Endothelial cell (in vitro differentiated cells): ENCODE results near the gene KIF16B. TPM values are rescaled to one million over a fixed set of nuclear protein-coding genes. Genes with fewer than 3 reads are reported as not detected.

ENCODE experiments used
- DNase-seq: peaks from one replicate; pipeline ENCODE4 v3.0.0; 2021; ENCODE audit warnings: low spot score
- H3K27ac Mint-ChIP-seq: one replicate; pipeline ENCODE4 v1.8.0; 2021; ENCODE audit warnings: mixed read lengths, inconsistent platforms; ENCODE audit not compliant: unreplicated experiment
- H3K27me3 Mint-ChIP-seq: one replicate; pipeline ENCODE4 v1.8.0; 2021; ENCODE audit warnings: mild to moderate bottlenecking, moderate library complexity, mixed read lengths, inconsistent platforms; ENCODE audit not compliant: unreplicated experiment
- H3K36me3 Mint-ChIP-seq: one replicate; pipeline ENCODE4 v1.8.0; 2021; ENCODE audit warnings: mild to moderate bottlenecking, low read depth, mixed read lengths, inconsistent platforms; ENCODE audit not compliant: unreplicated experiment
- H3K4me1 Mint-ChIP-seq: one replicate; pipeline ENCODE4 v1.8.0; 2021; ENCODE audit warnings: mild to moderate bottlenecking, mixed read lengths, inconsistent platforms; ENCODE audit not compliant: unreplicated experiment
- H3K4me3 Mint-ChIP-seq: one replicate; pipeline ENCODE4 v1.8.0; 2021; ENCODE audit warnings: mild to moderate bottlenecking, mixed read lengths, inconsistent platforms; ENCODE audit not compliant: unreplicated experiment
- H3K9me3 Mint-ChIP-seq: one replicate; pipeline ENCODE4 v1.8.0; 2021; ENCODE audit warnings: mixed read lengths, inconsistent platforms; ENCODE audit not compliant: unreplicated experiment
- total RNA-seq: library from RNA; stranded (reverse); fragmentation: NEBNext Ultra II Directional; extraction: Animal tissue kit (Norgen Biotek cat#: 25700); gene quantifications from one replicate; pipeline ENCODE4 v1.2.1, GENCODE V29; 2021; ENCODE audit not compliant: unreplicated experiment
- TF ChIP-seq, protein P1 (sequence below): fragments of 200-600 bp; sonication (generic); IDR thresholded peaks from one replicate; pipeline ENCODE4 v1.5.0; 2021; ENCODE audit warnings: antibody characterized with exemption; ENCODE audit not compliant: unreplicated experiment

The KIF16B gene
- total RNA-seq, 1 donor from 2014 or later: 10.5 TPM

DNA sequence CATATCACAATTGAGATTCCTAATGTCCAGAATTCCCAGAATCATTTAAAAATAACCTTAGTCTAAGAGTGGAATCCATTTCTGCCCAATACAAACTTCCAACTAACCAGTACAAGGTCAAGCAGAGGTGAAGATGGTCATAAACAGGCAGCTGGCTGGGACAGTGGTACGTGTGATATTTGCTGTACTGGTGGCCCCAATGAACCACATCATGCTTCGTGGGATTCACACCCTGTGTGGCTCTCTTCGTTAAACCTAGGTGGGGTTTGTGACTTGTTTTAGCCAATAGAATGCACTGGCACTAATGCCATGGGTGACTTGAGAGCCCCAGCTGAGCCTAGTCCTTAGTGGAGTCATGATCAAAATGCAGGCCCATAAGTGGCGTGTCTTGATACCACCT, 286.6 kb downstream of the KIF16B start:
- H3K27me3 Mint-ChIP-seq: no peaks in the 10 kb centered on the region
- no peak for DNase-seq
- TF ChIP-seq, protein P1, sequence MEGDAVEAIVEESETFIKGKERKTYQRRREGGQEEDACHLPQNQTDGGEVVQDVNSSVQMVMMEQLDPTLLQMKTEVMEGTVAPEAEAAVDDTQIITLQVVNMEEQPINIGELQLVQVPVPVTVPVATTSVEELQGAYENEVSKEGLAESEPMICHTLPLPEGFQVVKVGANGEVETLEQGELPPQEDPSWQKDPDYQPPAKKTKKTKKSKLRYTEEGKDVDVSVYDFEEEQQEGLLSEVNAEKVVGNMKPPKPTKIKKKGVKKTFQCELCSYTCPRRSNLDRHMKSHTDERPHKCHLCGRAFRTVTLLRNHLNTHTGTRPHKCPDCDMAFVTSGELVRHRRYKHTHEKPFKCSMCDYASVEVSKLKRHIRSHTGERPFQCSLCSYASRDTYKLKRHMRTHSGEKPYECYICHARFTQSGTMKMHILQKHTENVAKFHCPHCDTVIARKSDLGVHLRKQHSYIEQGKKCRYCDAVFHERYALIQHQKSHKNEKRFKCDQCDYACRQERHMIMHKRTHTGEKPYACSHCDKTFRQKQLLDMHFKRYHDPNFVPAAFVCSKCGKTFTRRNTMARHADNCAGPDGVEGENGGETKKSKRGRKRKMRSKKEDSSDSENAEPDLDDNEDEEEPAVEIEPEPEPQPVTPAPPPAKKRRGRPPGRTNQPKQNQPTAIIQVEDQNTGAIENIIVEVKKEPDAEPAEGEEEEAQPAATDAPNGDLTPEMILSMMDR: no peak
- H3K4me1 Mint-ChIP-seq: no peaks in the 10 kb centered on the region
- H3K36me3 Mint-ChIP-seq: no peaks in the 10 kb centered on the region
- H3K4me3 Mint-ChIP-seq: no peak overlapping the region
- no peak overlapping the region for H3K27ac Mint-ChIP-seq
- H3K9me3 Mint-ChIP-seq: no peaks in the 10 kb centered on the region

DNA sequence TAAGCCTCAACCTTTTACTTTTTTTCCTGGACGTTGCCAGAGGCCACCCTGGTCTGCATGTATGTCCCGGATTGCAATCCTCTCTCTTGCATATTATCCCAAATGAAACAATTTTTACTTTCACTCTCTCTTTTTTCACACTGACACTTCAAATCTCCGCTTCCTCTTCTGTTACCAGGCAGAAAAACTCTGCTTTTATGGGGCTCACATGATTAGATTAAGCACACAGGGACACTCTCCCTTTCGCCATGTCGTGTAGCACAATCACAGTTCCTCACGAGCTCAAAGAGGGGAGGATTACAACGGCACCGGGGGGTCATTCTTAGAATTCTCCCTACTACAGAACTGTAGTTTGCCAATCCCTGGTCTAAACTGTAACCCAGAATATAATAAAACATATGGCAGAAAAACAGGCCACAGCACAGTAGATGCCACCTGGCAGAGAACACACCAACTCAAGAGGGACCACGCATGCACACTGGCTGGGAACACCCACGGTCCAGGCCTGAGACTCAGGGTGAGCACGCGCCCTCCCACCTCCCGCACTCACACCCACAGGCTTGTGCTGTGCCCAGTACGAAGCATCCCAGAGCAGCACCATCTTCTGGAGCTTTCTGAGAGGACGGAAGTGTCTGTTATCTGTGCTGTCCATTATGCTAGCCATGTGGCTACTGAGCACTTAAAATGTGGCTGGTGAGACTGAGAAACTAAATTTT, 288.7 kb downstream of the KIF16B start:
- H3K27ac Mint-ChIP-seq: no peak overlapping the region
- H3K27me3 Mint-ChIP-seq: no peaks in the 10 kb centered on the region
- TF ChIP-seq, protein P1: no peak
- H3K9me3 Mint-ChIP-seq: no peaks in the 10 kb centered on the region
- DNase-seq: no peak
- H3K4me3 Mint-ChIP-seq: no peak overlapping the region
- no peaks in the 10 kb centered on the region for H3K36me3 Mint-ChIP-seq
- H3K4me1 Mint-ChIP-seq: no peaks in the 10 kb centered on the region

DNA sequence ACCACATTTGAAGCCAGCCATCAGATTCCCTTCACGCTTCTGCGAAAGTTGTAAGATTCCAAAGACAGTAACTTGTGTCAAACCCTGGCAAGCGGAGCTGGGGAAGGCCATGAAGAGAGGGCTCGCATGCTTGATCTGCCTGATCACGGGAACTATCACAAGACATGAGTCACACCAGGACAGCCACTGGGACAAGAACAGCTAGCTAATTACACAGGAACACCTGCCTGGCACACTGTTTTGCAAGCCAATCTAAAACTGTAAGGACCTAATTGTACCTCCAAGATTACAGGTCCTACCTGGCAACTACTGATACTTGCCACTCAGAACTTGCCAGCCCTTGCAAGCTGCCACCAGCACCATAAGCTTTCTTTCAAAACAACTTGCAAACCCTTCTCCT, 289.3 kb downstream of the KIF16B start:
- H3K36me3 Mint-ChIP-seq: no peaks in the 10 kb centered on the region
- no peak overlapping the region for H3K27ac Mint-ChIP-seq
- H3K27me3 Mint-ChIP-seq: no peaks in the 10 kb centered on the region
- no peak for DNase-seq
- TF ChIP-seq, protein P1: no peak
- no peak overlapping the region for H3K4me3 Mint-ChIP-seq
- no peaks in the 10 kb centered on the region for H3K9me3 Mint-ChIP-seq
- H3K4me1 Mint-ChIP-seq: no peaks in the 10 kb centered on the region

DNA sequence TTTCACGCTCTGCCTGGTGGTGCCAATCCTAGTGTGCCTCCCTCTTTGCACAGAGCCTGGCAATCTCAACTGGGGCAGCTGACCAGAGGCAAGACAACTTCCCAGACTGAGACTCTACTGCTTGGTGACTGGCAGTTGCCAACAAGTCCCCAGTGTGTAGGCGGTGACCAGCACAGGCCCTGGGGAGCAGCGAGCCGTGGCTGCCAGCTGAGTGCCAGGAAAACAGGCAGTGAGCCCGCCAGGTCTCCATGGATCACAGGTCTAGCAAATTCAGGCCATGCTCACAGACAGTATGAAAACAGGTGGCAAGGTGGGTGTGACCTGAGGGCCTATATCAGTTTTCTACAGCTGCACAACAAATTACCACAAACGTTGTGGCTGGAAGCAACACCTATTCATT, 289.9 kb downstream of the KIF16B start:
- TF ChIP-seq, protein P1: no peak
- DNase-seq: no peak
- Mint-ChIP-seq H3K4me3 (no peak overlapping the region), H3K36me3 (no peaks in the 10 kb centered on the region), H3K27ac (no peak overlapping the region), H3K27me3 (no peaks in the 10 kb centered on the region), H3K9me3 (no peaks in the 10 kb centered on the region), H3K4me1 (no peaks in the 10 kb centered on the region)

DNA sequence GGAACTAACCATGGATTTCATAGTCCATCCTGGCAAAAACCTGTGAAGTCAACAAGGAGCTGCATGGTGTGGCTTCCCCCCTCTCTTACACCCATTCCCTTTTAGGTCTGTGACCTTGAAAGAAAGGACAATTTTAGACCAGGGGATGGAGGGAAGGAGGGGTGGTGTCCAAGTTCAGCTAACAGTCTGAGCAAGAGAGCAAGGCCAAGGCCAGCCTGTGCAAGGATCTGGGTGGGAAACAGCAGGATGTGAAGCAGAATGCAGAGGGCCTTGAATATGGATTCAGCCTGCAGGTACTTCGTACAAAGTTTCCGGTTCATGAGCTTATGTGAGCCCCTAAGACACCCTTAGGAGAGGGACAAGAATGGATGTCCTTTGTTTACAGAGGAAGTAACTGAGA, 293.0 kb downstream of the KIF16B start:
- H3K4me1 Mint-ChIP-seq: no peaks in the 10 kb centered on the region
- H3K36me3 Mint-ChIP-seq: no peaks in the 10 kb centered on the region
- TF ChIP-seq, protein P1: no peak
- H3K4me3 Mint-ChIP-seq: no peak overlapping the region
- no peak overlapping the region for H3K27ac Mint-ChIP-seq
- DNase-seq: no peak
- no peaks in the 10 kb centered on the region for H3K9me3 Mint-ChIP-seq
- no peaks in the 10 kb centered on the region for H3K27me3 Mint-ChIP-seq
